Measurements from ENCODE around the gene OR5K1. TPM values are rescaled to one million over a fixed set of nuclear protein-coding genes. Genes with fewer than 3 reads are reported as not detected.

Gene OR5K1
- polyA plus RNA-seq, 1 donor from 2014 or later, result not detected

- H3K79me2 ChIP-seq (replicated peaks; ENCODE audit: insufficient read depth, low read length), result no peaks in the 10 kb centered on the region
- no peak overlapping the region for H2AFZ ChIP-seq (ENCODE audit: low read depth, low read length)
- no peaks in the 10 kb centered on the region for H3F3A ChIP-seq (ENCODE audit: insufficient read depth, low read length, poor library complexity, severe bottlenecking)
- H3K9me2 ChIP-seq (ENCODE audit: insufficient read depth, low read length), result no peaks in the 10 kb centered on the region
- H3K9ac ChIP-seq (ENCODE audit: low read length), result no peak overlapping the region
- TF ChIP-seq REST (IDR thresholded peaks at IDR 0.05; ENCODE audit: borderline replicate concordance) (no peak), MXI1 (conservative IDR thresholded peaks at IDR 0.05; ENCODE audit: poor library complexity, severe bottlenecking) (no peak)
- no peaks in the 10 kb centered on the region for H3K27me3 ChIP-seq (ENCODE audit: insufficient read depth, low read depth, low read length)
- H3K27ac ChIP-seq (ENCODE audit: low read length), result no peak overlapping the region
- no peak overlapping the region for H3K4me2 ChIP-seq (ENCODE audit: low read length)
- H4K20me1 ChIP-seq (ENCODE audit: insufficient read depth), result no peaks in the 10 kb centered on the region
- H3K4me3 ChIP-seq (ENCODE audit: low read length), result no peak overlapping the region
- no peaks in the 10 kb centered on the region for H3K36me3 ChIP-seq (ENCODE audit: insufficient read depth, low read length)
- no peaks in the 10 kb centered on the region for H3K9me3 ChIP-seq (ENCODE audit: low read length)
Observed at GRCh38 chr3:98501270-98501669, 38.3 kb downstream of the OR5K1 start.

DNA sequence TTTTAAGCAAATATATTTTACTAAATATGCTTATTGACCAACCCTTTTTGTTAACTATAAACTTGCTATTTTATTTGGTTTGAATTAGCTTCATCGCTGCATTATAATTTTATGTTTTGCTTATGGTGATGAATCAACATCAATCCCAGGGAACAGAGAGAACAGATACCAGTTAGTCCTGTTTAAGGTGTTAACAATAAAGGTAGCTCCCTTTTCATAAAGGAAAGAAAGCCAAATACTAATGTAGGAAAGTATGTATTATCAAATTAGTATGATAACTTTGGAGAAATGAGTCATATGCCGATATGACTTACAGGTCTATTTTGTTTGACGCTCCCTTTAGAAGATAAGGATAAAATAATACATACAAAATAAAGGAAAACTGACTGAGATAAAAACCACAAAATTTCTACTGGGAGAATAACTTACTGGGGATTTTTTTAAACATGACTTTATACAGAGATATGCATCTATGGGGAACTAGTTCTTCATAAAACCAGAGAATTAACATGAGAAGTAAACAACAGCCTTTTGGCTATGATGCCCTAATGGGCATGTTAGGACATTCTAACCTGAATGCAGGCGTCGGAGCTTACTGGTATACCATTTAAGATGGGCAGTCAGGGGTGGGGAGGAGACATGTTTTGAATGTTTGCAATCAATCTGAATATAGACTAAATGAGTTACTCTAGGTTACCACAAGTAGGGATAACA lies 39.0 kb downstream of the OR5K1 start:
- Histone ChIP-seq H2AFZ (ENCODE audit: low read depth, low read length) (no peak overlapping the region), H3K4me2 (ENCODE audit: low read length) (no peak overlapping the region), H3K9me3 (ENCODE audit: low read length) (no peaks in the 10 kb centered on the region), H3K79me2 (replicated peaks; ENCODE audit: insufficient read depth, low read length) (no peaks in the 10 kb centered on the region), H3K27ac (ENCODE audit: low read length) (no peak overlapping the region), H3K9ac (ENCODE audit: low read length) (no peak overlapping the region), H4K20me1 (ENCODE audit: insufficient read depth) (no peaks in the 10 kb centered on the region), H3K9me2 (ENCODE audit: insufficient read depth, low read length) (no peaks in the 10 kb centered on the region), H3K27me3 (ENCODE audit: insufficient read depth, low read depth, low read length) (no peaks in the 10 kb centered on the region), H3K36me3 (ENCODE audit: insufficient read depth, low read length) (no peaks in the 10 kb centered on the region), H3K4me3 (ENCODE audit: low read length) (no peak overlapping the region), H3F3A (ENCODE audit: insufficient read depth, low read length, poor library complexity, severe bottlenecking) (no peaks in the 10 kb centered on the region)
- no peak for TF ChIP-seq MXI1 (conservative IDR thresholded peaks at IDR 0.05; ENCODE audit: poor library complexity, severe bottlenecking)
- TF ChIP-seq EZH2 (IDR thresholded peaks at IDR 0.05; ENCODE audit: borderline replicate concordance, insufficient read depth, low read length, poor library complexity, severe bottlenecking), result no peak
- no peak for TF ChIP-seq REST (IDR thresholded peaks at IDR 0.05; ENCODE audit: borderline replicate concordance)
- no peak for TF ChIP-seq RAD21 (conservative IDR thresholded peaks at IDR 0.05)
- TF ChIP-seq CTCF (IDR thresholded peaks at IDR 0.05; ENCODE audit: poor library complexity, severe bottlenecking), result no peak
- TF ChIP-seq TAF1 (IDR thresholded peaks at IDR 0.05; ENCODE audit: low read depth), result no peak
- TF ChIP-seq POLR2AphosphoS5 (IDR thresholded peaks at IDR 0.05), result no peak
- no peak for TF ChIP-seq EP300 (conservative IDR thresholded peaks at IDR 0.05; ENCODE audit: poor library complexity, severe bottlenecking)
- TF ChIP-seq SMC3 (conservative IDR thresholded peaks at IDR 0.05; ENCODE audit: poor library complexity), result no peak

Data from neural cell (in vitro differentiated cells).